ENCODE results near the gene FAM120B. TPM values are rescaled to one million over a fixed set of nuclear protein-coding genes. Genes with fewer than 3 reads are reported as not detected.

FAM120B gene
- total RNA-seq, 1 donor from 2014 or later = 36.5 TPM

DNA sequence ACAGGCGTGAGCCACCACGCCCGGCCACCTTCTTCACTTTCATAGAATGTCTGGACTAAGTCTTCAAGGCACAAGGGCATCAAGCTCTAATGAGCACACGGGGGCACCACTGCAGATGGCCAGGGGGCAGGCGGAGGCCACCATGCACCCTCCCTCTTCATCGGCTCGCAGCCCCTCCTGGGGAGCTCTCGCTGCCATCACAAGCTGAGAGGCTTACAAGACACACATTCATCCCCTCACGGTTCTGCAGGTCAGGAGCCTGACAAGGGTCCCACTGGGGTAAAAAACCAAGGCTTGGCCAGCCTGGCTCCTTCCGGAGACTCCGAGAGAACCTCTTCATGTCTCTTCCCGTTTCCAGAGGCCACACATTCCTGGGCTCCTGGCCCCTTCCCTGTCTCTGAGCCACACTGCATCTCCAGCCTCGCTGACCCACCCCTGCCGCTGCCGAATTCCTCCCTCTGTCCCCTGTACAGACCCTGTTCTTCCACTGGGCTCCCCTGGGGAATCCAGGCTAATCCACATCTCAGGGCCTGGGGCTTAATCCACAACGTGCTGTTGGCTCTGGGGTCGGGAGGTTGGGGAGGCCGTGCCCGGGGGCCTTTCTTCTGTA lies 35.5 kb upstream of the FAM120B start:
- intact Hi-C loops (cut with DNase I) = no loop called here
- no peak for ATAC-seq
- no peak for DNase-seq (ENCODE audit: low spot score)

DNA sequence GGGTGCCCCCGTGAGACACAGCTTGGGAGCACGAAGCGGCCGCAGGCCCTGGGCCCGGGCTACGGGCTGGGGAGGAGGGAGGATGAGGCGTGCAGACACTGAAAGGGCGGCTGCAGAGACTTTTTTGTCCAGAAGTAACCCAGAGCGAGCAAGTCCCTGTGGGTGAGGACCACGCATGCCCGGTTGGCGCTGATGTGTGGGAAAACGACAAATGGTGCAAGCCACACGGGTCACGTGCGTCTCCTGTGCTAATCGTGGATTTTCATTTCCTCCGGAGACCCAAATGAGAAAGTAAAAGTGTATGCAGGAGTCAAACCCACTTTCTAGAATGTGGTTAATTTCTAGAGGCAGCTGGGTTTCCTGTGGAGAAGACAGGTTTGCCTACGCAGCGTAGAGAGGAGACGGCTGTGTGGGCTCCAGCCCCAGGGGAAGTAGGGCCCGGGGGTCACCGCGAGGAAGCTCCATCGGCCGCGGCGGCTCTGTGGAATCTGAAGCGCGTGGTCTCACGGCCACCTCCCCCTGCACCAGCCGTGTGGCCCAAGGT lies 34.7 kb upstream of the FAM120B start:
- intact Hi-C loops (cut with DNase I) = no loop called here
- ATAC-seq (no peak), DNase-seq (ENCODE audit: low spot score) (no peak)

DNA sequence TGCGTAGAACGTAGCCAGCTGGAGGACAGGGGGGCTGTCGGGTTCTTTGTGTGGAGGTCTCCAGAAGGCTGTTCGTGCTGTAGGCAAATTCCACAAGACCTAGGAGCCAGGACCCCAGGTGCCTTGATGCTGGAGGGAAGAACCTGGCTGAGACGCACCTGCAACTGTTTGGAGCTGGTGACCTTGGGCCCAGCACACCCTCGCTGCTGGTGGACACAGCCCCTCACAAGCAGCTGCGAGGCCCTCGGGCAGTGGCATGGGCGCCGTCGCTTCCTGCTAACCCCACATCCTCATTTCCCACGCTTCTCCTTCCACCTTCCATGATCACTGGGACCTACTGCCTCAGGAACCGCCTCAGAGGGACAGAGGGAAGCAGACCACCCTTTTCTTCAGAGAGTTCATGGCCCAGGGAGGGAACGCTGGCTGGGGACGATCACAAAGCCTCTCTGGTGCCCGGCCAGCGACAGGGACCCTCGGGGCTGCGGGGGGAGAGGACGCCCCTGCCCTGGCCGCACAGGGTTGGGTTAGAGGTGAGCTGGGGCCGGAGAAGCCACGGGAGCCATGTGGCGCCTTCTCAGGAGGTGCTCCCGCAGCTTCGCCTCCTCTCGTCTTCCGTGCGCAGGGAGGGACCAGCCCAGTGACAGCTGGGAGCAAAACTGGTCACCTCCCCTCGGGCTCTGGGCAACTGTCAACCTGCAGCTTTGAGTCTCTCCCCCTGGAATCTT lies 34.1 kb upstream of the FAM120B start:
- DNase-seq (ENCODE audit: low spot score) = no peak
- no peak for ATAC-seq
- intact Hi-C loops (cut with DNase I) = no loop called here

DNA sequence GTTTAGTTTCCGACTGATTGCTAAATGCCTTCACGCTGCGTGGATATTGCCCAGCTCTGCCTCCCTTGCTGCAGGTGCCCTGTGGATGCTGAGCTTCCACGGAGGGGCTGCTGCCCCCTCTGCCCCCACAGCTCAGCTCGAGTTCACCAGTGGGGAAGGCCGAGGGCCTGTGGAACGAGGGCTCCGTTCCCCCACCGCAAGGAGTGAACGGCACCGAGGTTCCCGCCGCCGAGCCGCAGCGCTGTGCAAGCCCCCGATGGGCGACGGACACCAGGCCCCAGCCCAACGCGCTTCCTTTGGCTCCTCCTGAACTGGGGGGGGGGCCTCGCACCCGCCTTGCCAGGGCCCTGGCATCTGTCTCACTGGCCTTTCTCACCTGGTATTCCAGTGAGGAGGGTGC lies 33.4 kb upstream of the FAM120B start:
- ATAC-seq (no peak), DNase-seq (ENCODE audit: low spot score) (no peak)
- intact Hi-C loops (cut with DNase I) = no loop called here

DNA sequence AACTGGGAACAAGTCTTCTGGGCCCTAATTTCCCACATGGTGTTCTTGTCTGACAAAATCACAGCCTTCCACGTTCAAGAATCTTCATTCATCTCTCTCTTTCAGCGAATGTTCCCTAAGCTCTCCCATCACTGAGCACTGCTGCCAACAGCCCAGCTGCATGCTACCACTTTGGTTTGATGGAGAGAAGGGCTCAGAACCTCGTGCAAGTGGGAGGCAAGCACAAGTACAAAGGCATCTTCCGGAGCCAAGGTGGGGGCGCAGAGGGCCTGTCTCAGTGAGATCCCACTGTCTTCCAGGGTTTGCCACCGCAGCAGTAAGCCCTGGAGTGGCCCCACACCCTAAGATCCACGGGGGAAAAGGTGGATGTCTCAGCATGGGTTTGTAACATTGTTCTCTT lies 32.9 kb upstream of the FAM120B start:
- intact Hi-C loops (cut with DNase I) = no loop called here
- DNase-seq (ENCODE audit: low spot score) (no peak), ATAC-seq (no peak)

- no peak for DNase-seq (ENCODE audit: low spot score)
- ATAC-seq = no peak
- intact Hi-C loops (cut with DNase I) = no loop called here
Measured at GRCh38 chr6:170274713-170275560, 31.6 kb upstream of the FAM120B start.

DNA sequence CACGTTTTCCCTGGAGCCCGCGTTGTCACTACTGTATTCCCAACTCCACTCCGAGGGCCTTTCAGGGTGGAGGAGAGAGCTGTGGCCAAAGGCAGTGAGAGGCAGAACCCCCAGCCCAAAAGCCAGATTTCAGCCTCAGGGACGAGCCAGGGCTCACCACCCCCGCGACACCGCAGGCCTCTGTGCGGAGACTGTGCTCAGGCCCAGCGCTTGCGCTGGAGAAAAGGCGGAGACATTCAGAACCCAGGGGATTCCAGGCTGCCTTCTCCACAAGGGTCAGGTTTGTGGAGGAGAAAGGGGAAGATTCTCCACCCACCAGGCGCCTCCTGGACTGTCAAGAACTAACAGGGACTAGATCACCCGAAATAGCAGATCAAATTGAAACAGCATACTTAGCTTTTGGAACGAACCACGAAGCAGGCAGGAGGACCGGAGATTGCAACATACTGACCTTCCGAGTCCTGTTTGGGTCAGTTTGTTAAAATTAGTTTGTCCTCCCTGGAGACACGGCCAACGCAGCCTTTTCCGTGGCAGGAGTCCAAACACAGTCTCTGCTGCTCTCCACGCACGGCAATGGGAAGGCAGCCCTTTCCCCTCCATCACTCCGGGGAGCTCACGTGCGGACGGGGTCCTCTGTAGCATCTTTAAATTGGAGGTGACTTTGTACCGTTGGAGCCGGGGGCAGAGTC lies 30.0 kb upstream of the FAM120B start:
- ATAC-seq (peak; percentile 88), DNase-seq (ENCODE audit: low spot score) (peak; percentile 71)
- intact Hi-C loops (cut with DNase I) = no loop called here

DNA sequence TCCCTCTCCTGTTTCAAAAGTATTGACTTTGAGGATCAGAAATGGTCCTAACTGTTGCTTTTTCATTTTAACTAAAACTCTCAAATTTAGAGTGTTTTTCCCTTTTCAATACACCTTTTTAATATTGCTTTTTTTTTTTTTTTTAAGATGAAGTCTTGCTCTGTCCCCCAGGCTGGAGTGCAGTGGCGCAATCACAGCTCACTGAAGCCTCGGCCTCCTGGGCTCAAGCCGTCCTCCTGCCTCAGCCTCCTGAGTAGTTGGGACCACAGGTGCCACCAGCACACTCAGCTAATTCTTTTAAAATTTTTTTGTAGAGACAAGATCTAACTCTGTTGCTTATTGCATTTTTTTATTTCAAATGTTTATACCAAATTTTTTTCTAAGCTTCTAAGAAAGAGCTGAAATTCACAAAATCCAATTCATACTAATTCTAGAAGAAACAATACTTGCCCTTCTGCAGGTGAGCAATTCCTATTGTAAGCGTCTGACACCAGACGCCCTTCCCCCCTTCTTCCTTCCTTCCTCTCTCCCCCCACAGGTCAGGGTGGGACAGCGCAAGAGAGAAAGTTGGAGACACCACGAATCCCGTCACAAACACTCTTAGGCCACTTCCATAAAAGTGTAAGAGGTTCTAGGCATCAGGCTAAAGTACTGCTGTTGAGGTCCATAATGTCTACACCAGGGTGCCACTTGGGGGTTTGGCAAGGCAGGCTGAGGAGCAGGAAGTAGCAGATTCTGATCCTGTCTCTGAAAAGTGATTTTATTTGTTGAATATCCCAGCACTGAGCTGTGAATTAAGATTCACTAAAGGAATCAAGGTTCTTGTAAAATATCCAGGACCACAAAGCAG lies 28.4 kb upstream of the FAM120B start:
- DNase-seq (ENCODE audit: low spot score) (no peak), ATAC-seq (no peak)
- intact Hi-C loops (cut with DNase I) = no loop called here

- DNase-seq (ENCODE audit: low spot score) (no peak), ATAC-seq (no peak)
- intact Hi-C loops (cut with DNase I) = no loop called here
Measured at GRCh38 chr6:170278743-170279094, 27.8 kb upstream of the FAM120B start.

DNA sequence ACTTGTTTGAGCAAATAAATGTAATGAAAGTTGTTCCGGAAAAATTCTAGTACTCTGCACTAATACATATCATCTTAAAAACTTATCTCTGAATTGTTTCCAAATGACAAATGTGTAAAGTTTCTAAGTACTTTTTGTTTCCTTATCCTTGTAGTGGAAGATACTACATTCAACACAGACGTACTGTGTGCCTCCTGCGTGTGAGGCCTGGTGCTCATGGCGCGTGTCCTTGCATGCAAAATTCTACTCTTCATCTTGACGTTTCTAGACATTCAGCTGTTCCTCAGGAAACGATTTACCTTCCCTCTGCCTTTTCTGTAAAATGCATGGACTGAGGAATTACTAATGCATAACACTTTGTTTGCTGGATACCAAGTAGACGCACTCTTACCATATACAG lies 27.1 kb upstream of the FAM120B start:
- DNase-seq (ENCODE audit: low spot score) (no peak), ATAC-seq (no peak)
- intact Hi-C loops (cut with DNase I) = no loop called here

- intact Hi-C loops (cut with DNase I) = no loop called here
- DNase-seq (ENCODE audit: low spot score) (peak; percentile 82), ATAC-seq (peak; percentile 70)
Measured at GRCh38 chr6:170279977-170280688, 26.4 kb upstream of the FAM120B start.

DNA sequence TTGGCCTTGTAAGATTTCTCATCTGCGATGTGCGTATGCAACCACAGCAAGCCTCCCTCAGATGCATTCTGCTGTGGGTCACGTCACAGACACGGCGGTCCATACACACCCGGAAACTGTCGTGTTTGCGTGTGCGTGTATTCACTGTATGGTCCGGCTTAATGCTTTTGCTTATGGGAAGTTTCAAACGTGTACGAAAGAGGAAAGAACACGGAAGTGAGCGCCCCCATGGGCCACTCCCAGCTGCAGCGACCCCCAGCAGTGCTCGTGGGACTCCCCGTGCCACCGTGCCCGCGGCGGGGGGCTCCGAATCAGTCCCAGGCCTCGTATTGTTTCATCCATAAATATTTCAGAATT lies 25.9 kb upstream of the FAM120B start:
- intact Hi-C loops (cut with DNase I) = no loop called here
- no peak for DNase-seq (ENCODE audit: low spot score)
- no peak for ATAC-seq

GRCh38 chr6:170281331-170282292 lies 24.9 kb upstream of the FAM120B start:
- ATAC-seq = no peak
- no peak for DNase-seq (ENCODE audit: low spot score)
- intact Hi-C loops (cut with DNase I) = no loop called here

DNA sequence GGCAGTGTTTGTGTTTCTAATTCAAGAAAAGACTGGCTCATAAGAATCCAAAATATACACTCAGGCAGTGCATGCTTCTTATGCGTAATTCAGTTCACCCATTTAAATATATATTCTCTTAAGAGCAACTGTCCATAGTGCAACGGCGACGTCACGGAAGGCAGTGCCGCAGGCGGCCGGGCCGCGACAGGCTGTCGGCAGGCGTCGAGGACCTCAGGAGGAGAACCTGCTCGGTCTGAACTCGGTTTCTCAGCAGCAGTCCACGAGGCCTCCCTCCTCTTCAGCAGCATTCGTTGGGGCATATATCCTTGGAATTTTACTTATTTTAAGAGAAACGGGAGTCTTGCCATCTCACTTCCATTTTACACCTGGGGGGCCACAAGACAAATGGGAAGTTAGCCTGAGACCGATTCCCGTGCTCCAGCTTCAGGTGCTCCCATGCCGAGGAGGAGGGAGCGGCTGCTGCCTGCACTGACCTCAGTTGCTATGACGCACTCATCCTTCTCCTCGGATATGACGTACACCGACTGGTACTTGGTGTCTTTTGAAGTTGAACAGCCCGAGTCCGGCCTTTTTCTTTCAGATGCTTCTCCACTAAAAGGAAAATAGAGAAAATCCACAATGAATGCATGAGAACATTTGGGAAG lies 23.9 kb upstream of the FAM120B start:
- ATAC-seq (no peak), DNase-seq (ENCODE audit: low spot score) (peak; percentile 42)
- intact Hi-C loops (cut with DNase I) = no loop called here

- DNase-seq (ENCODE audit: low spot score) (no peak), ATAC-seq (no peak)
- intact Hi-C loops (cut with DNase I) = no loop called here
Measured at GRCh38 chr6:170283212-170284081, 23.1 kb upstream of the FAM120B start.

Data from sciatic nerve (tissue), 2 donors.